ENCODE results near the gene ARHGAP32.

DNA sequence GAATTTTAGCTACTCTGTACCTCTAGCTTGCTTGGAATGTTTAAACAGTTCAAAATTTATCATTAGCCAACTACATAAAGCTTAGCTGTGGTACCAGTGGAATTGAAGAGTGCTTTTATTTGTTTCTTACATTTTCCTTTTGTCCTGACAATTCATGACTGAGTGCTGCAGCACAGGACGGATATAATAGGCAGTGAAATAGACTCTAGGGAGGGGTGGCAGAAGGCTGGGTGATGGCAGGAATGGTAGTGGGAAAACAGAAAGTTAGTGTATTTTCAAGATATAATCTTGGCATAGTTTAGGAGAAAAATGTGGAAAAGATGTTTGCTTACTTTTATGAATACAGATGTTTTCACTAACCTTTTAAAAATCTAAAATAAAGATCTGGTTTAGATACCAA is 31.1 kb upstream of the ARHGAP32 start:
- TF ChIP-seq, protein P1, sequence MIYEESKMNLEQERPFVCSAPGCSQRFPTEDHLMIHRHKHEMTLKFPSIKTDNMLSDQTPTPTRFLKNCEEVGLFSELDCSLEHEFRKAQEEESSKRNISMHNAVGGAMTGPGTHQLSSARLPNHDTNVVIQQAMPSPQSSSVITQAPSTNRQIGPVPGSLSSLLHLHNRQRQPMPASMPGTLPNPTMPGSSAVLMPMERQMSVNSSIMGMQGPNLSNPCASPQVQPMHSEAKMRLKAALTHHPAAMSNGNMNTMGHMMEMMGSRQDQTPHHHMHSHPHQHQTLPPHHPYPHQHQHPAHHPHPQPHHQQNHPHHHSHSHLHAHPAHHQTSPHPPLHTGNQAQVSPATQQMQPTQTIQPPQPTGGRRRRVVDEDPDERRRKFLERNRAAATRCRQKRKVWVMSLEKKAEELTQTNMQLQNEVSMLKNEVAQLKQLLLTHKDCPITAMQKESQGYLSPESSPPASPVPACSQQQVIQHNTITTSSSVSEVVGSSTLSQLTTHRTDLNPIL (CRISPR knock-in tag; IDR thresholded peaks at IDR 0.05; ENCODE audit: low read depth), result no peak
- TF ChIP-seq PPARA (CRISPR knock-in tag; IDR thresholded peaks at IDR 0.05; ENCODE audit: borderline replicate concordance) (no peak), ISL1 (CRISPR knock-in tag; IDR thresholded peaks at IDR 0.05) (no peak), ZFP3 (CRISPR knock-in tag; IDR thresholded peaks at IDR 0.05) (no peak), ZC3H10 (CRISPR knock-in tag; IDR thresholded peaks at IDR 0.05) (no peak), GLIS3 (CRISPR knock-in tag; IDR thresholded peaks at IDR 0.05) (no peak), ZFP30 (CRISPR knock-in tag; IDR thresholded peaks at IDR 0.05) (no peak), ZNF70 (CRISPR knock-in tag; IDR thresholded peaks at IDR 0.05) (no peak), TCF4 (CRISPR knock-in tag; IDR thresholded peaks at IDR 0.05; ENCODE audit: borderline replicate concordance) (no peak)
- TF ChIP-seq, protein P2, sequence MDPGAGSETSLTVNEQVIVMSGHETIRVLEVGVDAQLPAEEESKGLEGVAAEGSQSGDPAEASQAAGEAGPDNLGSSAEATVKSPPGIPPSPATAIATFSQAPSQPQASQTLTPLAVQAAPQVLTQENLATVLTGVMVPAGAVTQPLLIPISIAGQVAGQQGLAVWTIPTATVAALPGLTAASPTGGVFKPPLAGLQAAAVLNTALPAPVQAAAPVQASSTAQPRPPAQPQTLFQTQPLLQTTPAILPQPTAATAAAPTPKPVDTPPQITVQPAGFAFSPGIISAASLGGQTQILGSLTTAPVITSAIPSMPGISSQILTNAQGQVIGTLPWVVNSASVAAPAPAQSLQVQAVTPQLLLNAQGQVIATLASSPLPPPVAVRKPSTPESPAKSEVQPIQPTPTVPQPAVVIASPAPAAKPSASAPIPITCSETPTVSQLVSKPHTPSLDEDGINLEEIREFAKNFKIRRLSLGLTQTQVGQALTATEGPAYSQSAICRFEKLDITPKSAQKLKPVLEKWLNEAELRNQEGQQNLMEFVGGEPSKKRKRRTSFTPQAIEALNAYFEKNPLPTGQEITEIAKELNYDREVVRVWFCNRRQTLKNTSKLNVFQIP (CRISPR knock-in tag; IDR thresholded peaks at IDR 0.05; ENCODE audit: borderline replicate concordance, low read depth), result no peak
